ENCODE results near the gene SALL1.

DNA sequence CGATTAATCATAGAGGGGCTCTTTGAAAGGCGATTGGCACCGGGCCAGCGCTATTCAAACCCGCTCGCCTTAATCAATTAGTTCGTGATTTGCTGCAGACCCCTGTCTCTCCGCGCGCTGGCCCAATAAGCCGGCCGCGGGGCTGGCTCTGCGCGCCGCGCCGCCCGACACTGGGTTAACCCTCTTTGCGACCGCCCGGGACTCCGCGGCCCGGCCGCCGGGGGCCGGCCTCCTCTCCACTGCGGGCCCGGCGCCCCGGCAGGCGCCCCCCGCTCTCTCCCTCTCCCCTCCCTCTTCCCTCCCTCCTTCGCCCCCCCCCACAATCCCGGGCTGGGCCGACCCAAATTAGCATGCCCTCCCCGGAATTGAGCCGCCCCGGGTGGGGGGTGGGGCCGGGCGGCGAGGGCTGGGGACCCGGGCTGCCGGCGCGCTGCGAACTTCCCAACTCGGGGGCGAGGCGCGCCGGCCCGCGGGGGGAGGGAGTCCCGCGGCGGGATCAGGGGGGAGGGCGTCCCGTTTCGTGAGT is 428 bp upstream of the SALL1 start:
- TF ChIP-seq CTCF (optimal IDR thresholded peaks at IDR 0.05 in 1 of 3, IDR thresholded peaks at IDR 0.05 in 1 of 3, conservative IDR thresholded peaks at IDR 0.05 in 1 of 3; ENCODE audit: extremely low read depth in 1 of 3, insufficient read depth in 2 of 3, low read length in 3 of 3) (no peak), EZH2 (IDR thresholded peaks at IDR 0.05; ENCODE audit: low read length) (no peak)
